ENCODE data around the gene PRRC2B.

The PRRC2B gene

GRCh38 chr9:131436865-131437271, 43.0 kb downstream of the PRRC2B start:
- H3K4me3 ChIP-seq (ENCODE audit: low read depth, low read length): no peak overlapping the region
- TF ChIP-seq CTCF (IDR thresholded peaks at IDR 0.05; ENCODE audit: borderline replicate concordance, insufficient read depth, low read depth, low read length): no peak

GRCh38 chr9:131438190-131438589, 44.3 kb downstream of the PRRC2B start:
- no peak for TF ChIP-seq CTCF (IDR thresholded peaks at IDR 0.05; ENCODE audit: borderline replicate concordance, insufficient read depth, low read depth, low read length)
- H3K4me3 ChIP-seq (ENCODE audit: low read depth, low read length): no peak overlapping the region

GRCh38 chr9:131439224-131439623, 45.3 kb downstream of the PRRC2B start:
- no peak overlapping the region for H3K4me3 ChIP-seq (ENCODE audit: low read depth, low read length)
- TF ChIP-seq CTCF (IDR thresholded peaks at IDR 0.05; ENCODE audit: borderline replicate concordance, insufficient read depth, low read depth, low read length): no peak

- no peak overlapping the region for H3K4me3 ChIP-seq (ENCODE audit: low read depth, low read length)
- TF ChIP-seq CTCF (IDR thresholded peaks at IDR 0.05; ENCODE audit: borderline replicate concordance, insufficient read depth, low read depth, low read length): no peak
Measured at GRCh38 chr9:131441441-131441840, 47.6 kb downstream of the PRRC2B start.

GRCh38 chr9:131442351-131442750, 48.5 kb downstream of the PRRC2B start:
- no peak overlapping the region for H3K4me3 ChIP-seq (ENCODE audit: low read depth, low read length)
- no peak for TF ChIP-seq CTCF (IDR thresholded peaks at IDR 0.05; ENCODE audit: borderline replicate concordance, insufficient read depth, low read depth, low read length)

GRCh38 chr9:131443648-131444047, 49.8 kb downstream of the PRRC2B start:
- H3K4me3 ChIP-seq (ENCODE audit: low read depth, low read length): no peak overlapping the region
- no peak for TF ChIP-seq CTCF (IDR thresholded peaks at IDR 0.05; ENCODE audit: borderline replicate concordance, insufficient read depth, low read depth, low read length)

GRCh38 chr9:131446276-131446675, 52.4 kb downstream of the PRRC2B start:
- H3K4me3 ChIP-seq (ENCODE audit: low read depth, low read length): no peak overlapping the region
- TF ChIP-seq CTCF (IDR thresholded peaks at IDR 0.05; ENCODE audit: borderline replicate concordance, insufficient read depth, low read depth, low read length): no peak

All from GM12875 (cell line).